ENCODE data around the gene SLCO3A1.
A peak's percentile ranks its signal among the peaks of the same experiment; 100 is the strongest.
"Not testable (repeated sequence)": the region's sequence is repeated elsewhere in the genome, so short reads cannot be mapped to it uniquely, and the experiment has no call there.

SLCO3A1 gene

DNA sequence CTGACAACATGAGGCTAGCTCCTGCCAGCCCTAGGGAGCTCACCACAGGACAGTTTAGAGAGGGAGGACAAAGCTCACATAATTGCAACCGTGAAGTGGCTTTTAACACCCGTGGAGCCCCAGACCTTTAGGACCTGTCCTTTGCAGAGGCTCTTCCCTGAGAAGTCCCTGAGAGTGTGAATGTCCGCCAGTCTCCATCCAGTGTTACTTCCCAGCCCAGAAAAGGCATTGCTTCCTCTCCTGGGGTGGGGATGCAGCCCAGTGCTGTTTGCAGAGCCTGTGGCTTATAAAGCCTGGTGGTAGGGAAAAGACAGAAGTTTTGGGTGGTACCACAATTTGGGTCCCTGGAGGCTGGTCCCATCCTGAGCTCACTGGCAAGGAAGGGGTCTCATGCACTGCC is 182.0 kb downstream of the SLCO3A1 start:
- no peak for DNase-seq (ENCODE audit: low read depth)

DNA sequence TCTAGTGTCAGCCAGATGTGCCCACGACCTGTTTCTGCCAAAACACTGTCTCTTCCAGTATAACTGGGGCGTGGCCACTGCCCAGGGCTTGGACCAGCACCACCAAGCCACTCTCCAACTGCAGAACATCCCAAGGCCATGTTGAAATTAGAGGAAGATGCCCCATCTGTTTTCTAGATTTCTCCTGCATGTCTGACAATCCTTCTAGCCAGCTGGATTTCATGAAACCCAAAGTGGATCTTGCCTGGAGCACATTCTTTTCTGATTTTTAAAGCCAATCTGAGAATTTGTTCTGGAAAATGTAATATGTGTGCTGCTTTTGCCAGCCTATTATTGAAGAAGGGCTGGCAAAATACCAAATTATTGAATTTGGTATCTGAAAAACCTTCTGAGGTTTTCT is 182.5 kb downstream of the SLCO3A1 start:
- no peak for DNase-seq (ENCODE audit: low read depth)

DNA sequence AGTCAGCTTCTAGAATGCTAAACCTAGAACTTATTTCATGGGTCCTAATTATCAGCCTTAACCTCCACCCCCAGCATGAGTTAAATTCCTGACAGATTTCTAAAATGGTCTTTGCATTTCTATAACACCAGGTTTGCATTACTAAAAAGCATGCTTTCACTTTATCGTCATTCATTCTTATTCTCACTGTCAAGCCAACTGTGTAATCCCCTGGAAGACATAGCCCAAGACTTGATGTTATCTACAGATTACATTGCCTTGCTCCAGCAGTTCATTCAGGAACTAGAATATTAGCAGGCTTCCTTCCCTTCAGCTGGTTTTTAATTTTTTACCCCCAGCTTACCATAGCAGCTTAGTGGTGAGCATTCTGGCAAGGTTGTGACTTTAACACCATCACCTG is 184.0 kb downstream of the SLCO3A1 start:
- DNase-seq (ENCODE audit: low read depth): no peak

DNA sequence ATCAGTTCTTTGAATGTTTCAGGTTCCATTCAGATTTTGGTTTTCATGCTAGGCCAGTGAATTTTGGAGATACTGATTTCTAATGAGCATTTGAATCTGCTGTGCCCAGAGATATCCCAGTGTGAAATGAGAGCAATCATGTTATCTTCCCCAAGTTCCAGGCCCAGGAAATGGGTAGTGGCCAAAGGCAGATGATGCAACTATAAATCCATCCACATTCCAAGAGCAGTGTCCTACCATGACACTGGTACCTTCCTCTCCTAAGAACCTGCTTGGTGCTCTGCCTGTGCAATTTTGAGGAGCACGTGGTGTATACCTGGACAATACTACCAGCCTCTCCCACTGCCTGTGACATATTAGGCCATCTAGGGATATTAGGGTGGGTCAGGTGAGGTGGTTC is 186.8 kb downstream of the SLCO3A1 start:
- DNase-seq (ENCODE audit: low read depth): no peak

DNA sequence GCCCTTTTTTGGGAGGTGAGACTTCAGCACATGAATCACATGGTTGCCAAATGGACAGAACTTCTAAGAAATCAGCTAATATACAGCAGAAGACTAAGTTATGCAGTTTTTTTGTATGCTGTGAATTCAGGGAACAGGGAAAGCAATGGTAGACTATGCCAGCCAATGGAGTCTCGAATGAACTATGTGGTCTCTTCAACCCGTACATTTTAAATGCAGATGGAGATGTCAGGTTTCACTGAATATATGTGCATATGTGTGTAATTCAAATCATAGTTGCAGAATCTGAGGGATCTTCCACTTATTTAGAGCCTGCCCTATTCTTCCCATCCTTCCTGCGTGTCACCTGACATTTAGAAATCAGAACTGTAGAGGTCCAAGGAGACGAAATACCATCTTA is 187.9 kb downstream of the SLCO3A1 start:
- no peak for DNase-seq (ENCODE audit: low read depth)

DNA sequence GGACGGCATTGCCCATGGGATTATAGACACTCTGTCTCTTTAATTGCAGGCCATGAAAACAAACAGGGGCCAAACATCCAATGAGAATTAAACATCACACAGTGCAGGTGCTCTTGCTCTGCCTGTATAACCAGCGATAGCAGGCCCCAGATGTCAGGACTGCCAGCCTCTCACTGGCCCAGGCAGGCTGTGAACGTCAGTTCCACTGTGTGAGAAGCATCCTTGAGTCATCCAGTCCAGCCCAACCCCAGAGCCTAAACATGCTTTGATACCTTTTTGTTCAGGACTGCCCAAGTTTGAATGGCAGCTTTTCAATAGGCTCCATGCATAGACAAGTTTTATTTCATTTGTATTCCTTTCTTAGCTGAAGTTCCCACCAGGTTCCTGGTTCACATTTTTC is 189.8 kb downstream of the SLCO3A1 start:
- DNase-seq (ENCODE audit: low read depth): no peak

DNA sequence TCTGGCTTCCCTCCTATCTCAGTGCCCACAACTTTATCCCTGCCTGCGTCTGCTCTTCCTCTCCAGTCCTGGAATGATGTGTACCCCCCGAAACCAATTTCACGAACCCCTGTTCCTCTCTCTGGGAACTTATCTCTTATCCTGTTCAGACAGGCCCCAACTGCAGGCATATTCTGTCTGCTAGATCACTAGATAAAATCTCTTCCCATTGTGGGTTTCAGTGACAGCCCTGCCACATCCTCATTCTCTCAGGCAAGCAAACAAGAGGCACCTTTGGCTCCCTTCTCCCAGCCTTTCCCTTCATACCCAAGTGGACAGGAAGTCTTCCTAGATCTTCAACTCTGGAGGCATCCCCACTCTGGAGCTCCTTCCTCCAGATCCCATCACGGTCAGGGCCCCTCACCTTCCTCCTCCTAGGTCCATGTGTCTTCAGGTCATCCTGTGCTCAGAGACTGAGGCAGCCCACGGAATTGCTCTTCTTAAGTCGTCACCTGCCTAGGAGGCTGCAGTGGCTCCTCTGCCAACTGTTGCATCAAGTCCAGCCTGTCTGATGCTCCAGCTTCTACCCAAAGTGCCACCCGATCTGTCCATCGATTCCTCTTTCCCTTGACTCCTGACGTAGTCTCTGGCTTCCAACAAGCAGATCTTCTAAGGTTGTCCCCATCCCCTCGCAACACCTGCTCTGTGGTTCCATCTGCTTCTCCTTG is 190.8 kb downstream of the SLCO3A1 start:
- DNase-seq (ENCODE audit: low read depth): no peak

DNA sequence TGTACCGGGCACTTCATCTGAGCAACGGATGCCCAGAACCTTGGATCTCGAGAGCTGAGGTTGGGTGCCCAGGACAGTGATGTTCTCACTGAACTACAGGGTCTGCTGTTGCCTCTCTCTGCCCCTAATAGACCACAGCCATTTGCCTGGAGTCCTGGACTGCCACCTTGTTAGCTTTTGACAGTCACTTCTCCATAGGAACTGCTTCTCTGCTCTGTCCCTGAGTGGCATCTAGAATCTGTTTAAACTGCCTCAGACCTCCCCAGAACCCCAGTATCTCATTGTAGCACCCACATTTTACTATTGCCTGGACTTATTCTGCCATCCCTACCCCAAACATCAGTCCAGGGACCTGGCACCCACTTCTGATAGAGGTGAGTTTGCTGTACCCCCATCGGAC is 194.4 kb downstream of the SLCO3A1 start:
- no peak for DNase-seq (ENCODE audit: low read depth)

DNA sequence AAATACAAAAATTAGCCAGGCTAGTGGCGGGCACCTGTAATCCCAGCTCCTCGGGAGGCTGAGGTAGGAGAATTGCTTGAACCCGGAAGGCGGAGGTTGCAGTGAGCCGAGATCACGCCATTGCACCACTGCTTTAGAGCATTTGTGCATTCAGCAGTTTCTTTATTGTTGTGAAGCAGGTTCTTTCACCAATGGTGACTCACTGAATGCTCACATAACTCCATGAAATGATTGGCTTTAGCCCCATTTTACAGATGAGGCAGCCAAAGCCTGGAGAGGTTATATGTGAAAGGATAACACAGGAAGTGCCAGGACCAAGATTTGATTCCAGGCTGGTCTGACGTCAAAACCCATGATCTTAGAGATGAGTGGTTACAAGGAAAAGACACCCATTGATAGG is 195.2 kb downstream of the SLCO3A1 start:
- DNase-seq (ENCODE audit: low read depth): no peak

DNA sequence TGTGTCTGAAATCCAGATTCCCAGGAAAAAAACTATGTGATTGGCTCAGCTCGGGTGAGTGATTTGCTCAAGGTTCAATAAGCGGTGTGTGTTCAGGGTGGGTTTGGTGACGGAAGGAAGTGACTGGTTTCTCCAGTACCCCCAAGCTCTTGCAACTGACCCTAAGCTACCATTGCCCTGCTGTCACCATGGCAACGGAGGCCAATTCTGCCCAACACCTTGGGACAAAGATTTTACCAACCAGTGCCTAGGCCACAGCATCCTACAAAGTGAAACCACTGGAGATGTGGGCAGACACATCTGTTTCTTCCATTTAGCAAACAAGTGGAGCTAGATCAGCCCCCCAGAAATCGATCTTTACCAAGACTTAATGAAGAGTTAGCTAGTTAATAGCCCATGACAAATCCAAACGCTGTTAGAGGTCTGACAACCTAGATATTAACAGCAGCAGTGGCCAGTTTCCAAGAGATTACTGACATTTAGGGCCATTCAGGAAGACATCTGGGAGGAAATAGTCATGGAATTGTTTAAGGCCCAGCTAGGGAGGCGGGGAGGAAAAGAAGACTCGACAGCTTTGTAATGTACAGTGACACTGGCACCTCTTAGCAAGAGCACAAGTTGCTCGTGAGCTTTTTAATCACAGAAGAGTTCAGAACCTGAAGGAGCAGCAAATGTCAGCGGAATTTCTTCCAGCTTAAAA is 195.9 kb downstream of the SLCO3A1 start:
- DNase-seq (ENCODE audit: low read depth): no peak

DNA sequence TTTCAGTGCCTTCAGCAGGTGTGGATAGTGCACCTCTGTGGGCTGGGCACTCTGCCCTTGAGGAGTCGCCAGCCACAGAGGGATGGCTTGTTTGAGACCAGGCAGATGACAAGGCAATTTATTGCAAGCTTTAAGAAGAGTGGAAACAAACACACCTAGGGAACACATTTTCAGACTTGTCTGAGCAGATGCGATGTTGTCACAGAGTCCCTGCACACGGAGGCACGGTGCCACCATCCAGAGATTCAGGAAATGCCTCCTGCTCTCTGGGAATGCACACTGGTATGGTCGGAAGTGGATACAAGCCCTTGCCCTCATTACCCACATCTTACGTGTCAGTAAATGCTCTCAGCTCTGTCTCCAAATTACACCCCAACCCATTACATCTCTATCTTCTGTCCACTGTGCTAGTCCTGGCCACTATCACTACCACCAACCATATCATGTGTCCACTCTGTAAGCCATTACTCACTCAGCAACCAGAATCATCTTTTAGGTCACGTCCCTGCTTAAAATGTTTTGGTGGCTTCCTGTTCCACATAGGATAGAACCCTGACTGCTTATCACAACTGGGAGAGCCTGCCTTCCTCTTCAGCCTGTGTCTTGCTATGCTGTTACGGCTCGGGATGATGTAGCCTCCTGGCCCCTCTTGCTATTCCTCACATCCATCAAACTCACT is 196.9 kb downstream of the SLCO3A1 start:
- DNase-seq (ENCODE audit: low read depth): no peak

DNA sequence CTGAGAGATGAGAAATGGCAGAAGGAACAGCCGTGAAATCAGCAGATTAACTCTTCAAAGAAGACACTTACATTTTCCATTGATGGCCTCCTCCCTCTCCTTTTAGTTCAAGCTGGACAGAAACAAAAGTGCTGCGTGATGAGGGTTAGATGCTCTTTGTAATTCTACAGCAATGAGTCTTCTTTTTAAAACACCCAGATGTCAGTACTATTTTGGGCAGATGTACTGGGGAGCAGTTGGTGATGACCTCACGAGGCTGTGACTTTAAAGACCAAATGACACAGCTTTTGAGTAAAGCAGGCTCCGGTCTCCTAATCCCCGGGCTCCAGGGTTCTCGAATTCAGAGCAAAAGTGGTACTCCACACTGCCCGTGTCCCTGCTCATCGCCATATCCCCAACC is 198.2 kb downstream of the SLCO3A1 start:
- no peak for DNase-seq (ENCODE audit: low read depth)

DNA sequence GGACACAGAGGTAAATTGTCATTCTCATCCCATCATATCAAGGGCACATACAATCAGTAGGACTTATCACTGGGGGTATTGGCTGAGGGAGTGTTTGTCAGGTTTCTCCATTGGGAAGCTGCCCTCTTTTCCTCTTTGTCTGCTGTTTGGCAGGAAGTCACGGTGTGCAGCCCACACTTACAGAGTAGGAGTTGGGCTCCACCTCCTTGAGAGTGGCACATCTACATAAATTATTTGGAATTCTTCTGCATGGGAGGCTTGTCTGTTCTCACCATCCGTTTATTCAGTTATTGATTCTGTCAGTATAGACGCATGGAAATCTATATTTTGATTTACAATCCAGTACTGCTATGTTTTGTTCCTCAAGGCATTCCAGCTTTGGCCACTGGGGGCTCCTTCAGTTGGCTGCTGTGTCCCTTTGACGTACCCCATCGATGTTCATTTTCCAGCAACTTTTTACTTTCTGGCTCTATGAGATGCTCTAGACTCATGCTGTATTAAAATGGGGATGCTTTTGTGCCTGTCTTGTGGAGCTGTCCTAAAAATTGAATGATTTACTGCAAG is 200.3 kb downstream of the SLCO3A1 start:
- no peak for DNase-seq (ENCODE audit: low read depth)

DNA sequence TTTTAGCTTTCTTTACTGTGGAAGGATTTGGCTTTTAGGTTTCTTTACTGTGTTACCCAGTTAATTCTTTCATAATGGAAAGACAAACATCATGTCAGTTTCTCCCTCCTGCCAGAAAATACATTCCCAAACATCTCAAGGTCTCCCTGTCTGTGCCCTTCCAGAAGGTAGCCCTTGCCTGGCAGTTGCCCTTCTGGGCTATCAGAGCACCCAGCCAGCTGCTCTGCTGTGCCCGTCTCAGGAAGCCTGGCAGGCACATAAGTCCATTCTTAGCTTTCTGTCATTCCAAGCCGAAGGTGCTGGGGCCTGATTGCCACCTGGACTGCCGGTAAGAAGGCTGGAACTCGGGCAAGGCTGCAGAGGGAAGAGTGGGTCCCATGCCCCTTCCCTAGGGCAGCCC is 203.4 kb downstream of the SLCO3A1 start:
- no peak for DNase-seq (ENCODE audit: low read depth)

DNA sequence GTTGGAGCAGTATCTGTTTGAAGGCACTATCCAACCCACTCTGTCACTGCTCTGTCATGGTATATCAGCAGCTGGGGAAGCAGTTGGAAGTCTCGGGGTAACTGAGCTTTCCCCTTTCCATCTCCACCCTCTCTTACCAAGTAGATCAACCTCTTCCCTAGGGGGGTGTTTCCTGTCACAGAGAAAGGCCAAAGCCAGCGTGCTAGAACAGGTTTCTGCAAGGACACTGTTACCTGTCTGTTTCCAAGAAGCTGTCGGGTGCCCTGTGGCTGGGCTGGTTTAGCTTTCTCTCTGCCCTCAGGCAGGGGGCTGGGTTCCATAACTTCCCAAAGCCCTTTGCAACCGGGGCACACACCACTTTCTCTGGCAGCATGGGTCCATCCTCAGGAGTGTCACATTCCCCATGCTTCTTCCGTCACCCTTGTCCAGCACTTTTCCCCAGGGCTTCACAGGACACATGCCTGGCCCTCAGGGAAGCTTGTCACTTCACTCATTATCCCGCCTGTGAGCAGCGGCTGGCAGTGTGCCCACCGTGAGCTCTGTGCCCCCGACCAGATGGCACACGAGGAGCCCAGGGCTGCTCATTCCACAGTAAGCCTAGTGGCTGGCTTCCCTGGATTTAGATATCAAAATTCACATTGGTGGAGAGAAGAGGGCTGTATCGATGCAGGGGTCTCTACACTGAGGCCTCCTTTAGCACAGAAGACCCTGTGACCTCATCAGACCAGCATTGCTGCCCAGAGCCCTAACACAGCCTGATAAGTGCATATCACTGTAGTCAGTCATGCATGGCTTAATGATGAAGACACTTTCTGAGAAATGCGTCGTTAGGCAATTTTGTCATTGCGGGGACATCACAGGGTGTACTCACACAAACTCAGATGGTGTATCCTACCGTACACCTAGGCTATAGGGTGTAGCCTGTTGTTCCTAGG is 205.8 kb downstream of the SLCO3A1 start:
- no peak for DNase-seq (ENCODE audit: low read depth)

DNA sequence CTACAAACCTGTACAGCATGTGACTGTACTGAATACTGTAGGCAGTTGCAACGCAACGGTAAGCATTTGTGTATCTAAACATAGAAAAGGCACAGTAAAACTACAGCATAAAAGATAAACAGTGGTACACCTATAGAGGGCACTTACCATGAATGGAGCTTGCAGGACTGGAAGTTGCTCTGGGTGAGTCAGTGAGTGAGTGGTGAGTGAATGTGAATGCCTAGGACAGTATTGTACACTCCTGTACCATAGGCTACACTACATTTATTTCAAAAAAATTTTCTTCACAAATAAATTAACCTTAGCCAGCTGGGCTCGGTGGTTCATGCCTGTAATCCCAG is 206.4 kb downstream of the SLCO3A1 start:
- DNase-seq (ENCODE audit: low read depth): not testable (repeated sequence)

DNA sequence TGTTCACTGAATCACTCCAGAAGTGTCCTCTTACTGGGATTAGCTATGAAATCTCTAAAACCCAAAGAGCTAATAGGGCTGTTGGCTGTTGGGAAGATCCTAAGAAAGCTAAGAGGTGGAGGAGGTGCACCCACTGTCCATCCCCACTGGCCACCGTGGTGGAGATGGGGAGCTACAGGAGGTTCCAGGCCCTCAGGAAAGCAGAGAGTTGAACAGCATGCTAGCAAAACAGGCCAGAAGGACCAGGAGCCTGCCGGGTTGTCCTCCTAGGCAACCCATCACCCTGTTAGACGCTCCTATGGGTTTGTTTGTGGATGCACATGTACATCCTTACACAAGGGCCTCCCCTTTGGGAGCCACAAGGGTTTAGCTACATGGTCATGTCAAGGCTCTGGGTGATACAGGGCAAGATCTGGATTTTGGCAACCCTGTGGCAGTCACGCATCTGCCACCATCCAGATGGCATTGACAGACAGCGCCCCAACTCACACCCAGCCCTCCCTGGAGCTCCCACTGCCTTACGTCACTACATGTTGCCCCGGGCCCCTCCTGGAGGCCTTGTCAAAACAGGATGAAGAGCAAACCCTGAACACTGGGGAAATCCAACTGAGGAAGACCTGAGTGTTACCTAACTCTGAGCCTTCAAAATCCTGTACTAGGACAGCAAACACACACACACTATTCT is 208.1 kb downstream of the SLCO3A1 start:
- no peak for DNase-seq (ENCODE audit: low read depth)

DNA sequence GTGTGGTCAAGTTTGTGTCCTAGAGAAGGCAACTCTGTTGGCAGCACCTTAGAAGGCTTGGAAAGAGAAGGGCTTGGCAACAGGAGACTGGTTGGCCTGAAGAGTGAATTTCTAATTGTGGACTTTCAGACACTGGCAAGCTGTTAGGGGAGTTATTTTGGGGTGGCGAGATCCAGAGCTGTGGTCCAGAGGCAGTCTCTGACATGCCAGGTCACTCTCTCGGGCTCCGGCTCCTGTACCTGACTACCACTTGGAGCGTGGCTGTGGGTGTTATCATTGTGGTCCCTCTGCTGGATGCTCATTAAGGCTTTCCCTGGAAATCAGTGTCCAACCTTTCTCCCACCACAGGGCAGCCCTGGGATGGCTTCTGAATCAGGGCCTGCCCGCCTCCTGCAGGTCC is 209.0 kb downstream of the SLCO3A1 start:
- DNase-seq (ENCODE audit: low read depth): no peak

DNA sequence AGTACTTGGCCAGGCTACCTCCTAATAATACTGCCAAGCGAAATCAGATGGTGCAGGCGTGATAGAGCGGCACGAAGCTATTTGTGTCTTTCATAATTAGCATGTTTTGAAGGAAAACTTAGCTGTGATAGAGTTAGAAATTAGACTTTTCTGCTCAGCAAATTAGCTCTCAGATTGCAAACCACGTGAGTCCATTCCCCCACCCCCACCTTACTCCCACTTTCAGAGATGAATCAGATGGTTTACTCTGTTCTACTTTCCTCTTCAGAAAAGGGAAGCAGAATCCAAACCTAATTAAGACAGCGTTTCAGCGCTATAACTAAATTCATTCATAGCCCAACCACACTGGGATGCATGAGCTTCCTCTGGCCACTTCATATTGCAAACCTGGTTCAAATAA is 214.6 kb downstream of the SLCO3A1 start:
- DNase-seq (ENCODE audit: low read depth): no peak

DNA sequence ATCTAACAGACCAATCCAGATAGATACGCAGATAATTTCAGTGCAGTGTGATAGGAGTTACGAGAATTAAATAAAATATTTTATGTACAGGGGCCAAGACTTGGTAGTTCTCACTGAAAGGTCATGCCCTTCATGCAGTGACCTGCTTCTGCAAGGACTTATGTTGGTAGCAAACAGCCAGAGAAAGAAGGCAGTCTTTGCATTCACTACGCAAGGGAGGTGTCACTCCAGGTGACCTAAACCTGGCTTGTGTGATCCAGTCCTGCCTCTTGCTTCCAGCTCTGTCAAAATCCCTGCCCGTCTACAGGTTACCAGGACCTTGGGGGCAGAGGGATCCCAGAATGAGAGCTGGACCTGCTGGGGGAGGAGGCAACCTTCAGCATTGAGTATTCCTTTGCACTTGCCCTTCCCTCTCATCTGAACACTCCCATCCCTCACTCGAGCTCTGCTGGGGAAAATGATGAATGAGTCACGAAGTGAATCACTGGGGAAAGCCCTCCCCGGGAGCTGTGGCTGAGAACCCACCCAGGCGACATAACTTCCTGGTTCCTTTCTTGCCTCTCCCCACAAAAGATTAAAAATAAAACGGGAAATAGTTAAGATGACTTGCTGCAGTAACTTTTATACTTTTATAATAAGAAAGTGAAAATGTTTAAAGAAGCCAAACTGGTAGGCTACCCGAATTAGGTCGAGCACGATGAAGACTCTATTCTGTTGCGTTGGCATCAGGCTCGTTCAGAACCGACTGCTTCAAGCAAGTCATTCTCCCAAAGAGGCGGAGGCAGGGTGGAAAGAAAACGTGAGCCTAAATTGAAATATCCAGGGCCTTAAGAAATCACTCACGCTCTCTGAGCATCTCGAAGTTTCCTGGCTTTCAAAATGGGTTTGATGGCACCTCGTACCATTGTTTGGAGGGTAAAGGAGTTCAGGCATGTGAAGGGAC is 216.1 kb downstream of the SLCO3A1 start:
- DNase-seq (ENCODE audit: low read depth): peak; percentile 46
